H9 (cell line): ENCODE data around the gene LY6G5C. TPM values are rescaled to one million over a fixed set of nuclear protein-coding genes. Genes with fewer than 3 reads are reported as not detected.
A peak's percentile ranks its signal among the peaks of the same experiment; 100 is the strongest.

Source experiments
- DNase-seq: peaks from one replicate; pipeline ENCODE4 v3.0.0-alpha.2; 2017
- H2AFZ ChIP-seq: one replicate; pipeline ENCODE4 v1.6.1; 2013; ENCODE audit warnings: mild to moderate bottlenecking, low read length, control low read depth, moderate library complexity
- H2AK5ac ChIP-seq: 2 replicates; pipeline ENCODE4 v1.6.1; 2013; ENCODE audit warnings: low read length, control low read depth, mixed read lengths; ENCODE audit not compliant: insufficient read length
- H2BK120ac ChIP-seq: one replicate; pipeline ENCODE4 v1.6.1; 2013; ENCODE audit warnings: low read depth, mild to moderate bottlenecking, low read length, control low read depth, inconsistent platforms; ENCODE audit not compliant: poor library complexity, severe bottlenecking
- H2BK12ac ChIP-seq: 2 replicates; pipeline ENCODE4 v1.6.1; 2013; ENCODE audit warnings: low read length, control low read depth, mixed read lengths, low read depth; ENCODE audit not compliant: insufficient read length
- H2BK15ac ChIP-seq: 2 replicates; pipeline ENCODE4 v1.6.1; 2013; ENCODE audit warnings: low read depth, low read length, control low read depth
- H2BK20ac ChIP-seq: one replicate; pipeline ENCODE4 v1.6.1; 2013; ENCODE audit warnings: low read depth, mild to moderate bottlenecking, low read length, control low read depth, inconsistent platforms; ENCODE audit not compliant: poor library complexity, severe bottlenecking
- H2BK5ac ChIP-seq: 2 replicates; pipeline ENCODE4 v1.6.1; 2013; ENCODE audit warnings: low read length, control low read depth, mixed read lengths; ENCODE audit not compliant: insufficient read length
- H3K14ac ChIP-seq: 2 replicates; pipeline ENCODE4 v1.6.1; 2013; ENCODE audit warnings: low read length, control low read depth; ENCODE audit not compliant: insufficient read depth
- H3K18ac ChIP-seq: 2 replicates; pipeline ENCODE4 v1.6.1; 2013; ENCODE audit warnings: low read depth, mild to moderate bottlenecking, mixed read lengths, low read length, control low read depth; ENCODE audit not compliant: insufficient read length
- H3K23ac ChIP-seq: 2 replicates; pipeline ENCODE4 v1.6.1; 2013; ENCODE audit warnings: low read length, control low read depth, mixed read lengths, low read depth; ENCODE audit not compliant: insufficient read length
- H3K23me2 ChIP-seq: 2 replicates; pipeline ENCODE4 v1.6.1; 2013; ENCODE audit warnings: low read depth, mild to moderate bottlenecking, mixed read lengths, low read length, control low read depth; ENCODE audit not compliant: insufficient read length, poor library complexity, severe bottlenecking
- H3K27ac ChIP-seq: 2 replicates; pipeline ENCODE4 v1.5.1; 2013; ENCODE audit warnings: low read length, control low read depth, mixed read lengths, low read depth; ENCODE audit not compliant: insufficient read length
- H3K27me3 ChIP-seq: 2 replicates; pipeline ENCODE4 v1.6.1; 2013; ENCODE audit warnings: low read length, control low read depth, inconsistent platforms; ENCODE audit not compliant: insufficient read depth
- H3K4ac ChIP-seq: 2 replicates; pipeline ENCODE4 v1.6.1; 2013; ENCODE audit warnings: low read depth, mild to moderate bottlenecking, control low read depth, inconsistent platforms, low read length, moderate library complexity
- H3K4me1 ChIP-seq: 2 replicates; pipeline ENCODE4 v1.6.1; 2013; ENCODE audit warnings: low read length, control low read depth, inconsistent platforms; ENCODE audit not compliant: insufficient read depth
- H3K4me2 ChIP-seq: 2 replicates; pipeline ENCODE4 v1.6.1; 2013; ENCODE audit warnings: low read length, control low read depth, mixed read lengths; ENCODE audit not compliant: insufficient read length, insufficient read depth
- H3K56ac ChIP-seq: 2 replicates; pipeline ENCODE4 v1.6.1; 2013; ENCODE audit warnings: low read depth, mild to moderate bottlenecking, mixed read lengths, low read length, control low read depth; ENCODE audit not compliant: insufficient read length
- H3K79me1 ChIP-seq: 2 replicates; pipeline ENCODE4 v1.6.1; 2013; ENCODE audit warnings: low read depth, mild to moderate bottlenecking, moderate library complexity, low read length, control low read depth, inconsistent platforms; ENCODE audit not compliant: insufficient read depth, poor library complexity, severe bottlenecking
- H3K79me2 ChIP-seq: 2 replicates; pipeline ENCODE4 v1.6.1; 2013; ENCODE audit warnings: low read length, control low read depth, inconsistent platforms; ENCODE audit not compliant: insufficient read depth
- H3K9ac ChIP-seq: 2 replicates; pipeline ENCODE4 v1.6.1; 2013; ENCODE audit warnings: low read length, control low read depth, mixed read lengths; ENCODE audit not compliant: insufficient read length; ENCODE audit errors: extremely low read depth
- H3K9me3 ChIP-seq: one replicate; pipeline ENCODE4 v1.6.1; 2013; ENCODE audit warnings: low read depth, low read length, inconsistent platforms; ENCODE audit not compliant: control insufficient read depth
- H3T11ph ChIP-seq: one replicate; pipeline ENCODE4 v1.6.1; 2013; ENCODE audit warnings: mild to moderate bottlenecking, low read length, control low read depth, inconsistent platforms
- H4K20me1 ChIP-seq: one replicate; pipeline ENCODE4 v1.6.1; 2013; ENCODE audit not compliant: control insufficient read depth, insufficient read length, insufficient read depth
- H4K5ac ChIP-seq: 2 replicates; pipeline ENCODE4 v1.6.1; 2013; ENCODE audit warnings: low read depth, mild to moderate bottlenecking, mixed read lengths, low read length, control low read depth; ENCODE audit not compliant: insufficient read length
- H4K8ac ChIP-seq: replicated peaks from 2 replicates; pipeline ENCODE4 v1.6.1; 2013; ENCODE audit warnings: low read length, control low read depth, mixed read lengths, low read depth; ENCODE audit not compliant: insufficient read length
- H4K91ac ChIP-seq: 2 replicates; pipeline ENCODE4 v1.6.1; 2013; ENCODE audit warnings: low read depth, mild to moderate bottlenecking, moderate library complexity, mixed read lengths, low read length, control low read depth; ENCODE audit not compliant: insufficient read length
- H3K27ac Mint-ChIP-seq, 3 experiments: 2 replicates in 2 of 3; 3 replicates in 1 of 3; pipeline ENCODE4 v1.8.0; 2020 to 2021; ENCODE audit warnings: mixed read lengths in 3 of 3, mild to moderate bottlenecking in 1 of 3, moderate library complexity in 1 of 3
- H3K27me3 Mint-ChIP-seq: 2 replicates; pipeline ENCODE4 v1.8.0; 2021; ENCODE audit warnings: low read depth, mild to moderate bottlenecking, moderate library complexity, mixed read lengths
- H3K36me3 Mint-ChIP-seq, 3 experiments: 2 replicates in 2 of 3; 3 replicates in 1 of 3; pipeline ENCODE4 v1.8.0; 2020 to 2021; ENCODE audit warnings: low read depth in 3 of 3, mixed read lengths in 3 of 3; ENCODE audit not compliant: insufficient read depth in 1 of 3
- H3K4me1 Mint-ChIP-seq, 2 experiments: 2 replicates each; pipeline ENCODE4 v1.8.0; 2020; ENCODE audit warnings: mixed read lengths in 2 of 2
- H3K4me3 Mint-ChIP-seq, 2 experiments: 2 replicates in 1 of 2; 3 replicates in 1 of 2; pipeline ENCODE4 v1.8.0; 2020 to 2021; ENCODE audit warnings: mild to moderate bottlenecking in 2 of 2, mixed read lengths in 2 of 2, moderate library complexity in 1 of 2
- H3K9me3 Mint-ChIP-seq, 2 experiments: 2 replicates in 1 of 2; 3 replicates in 1 of 2; pipeline ENCODE4 v1.8.0; 2020; ENCODE audit warnings: mild to moderate bottlenecking in 2 of 2, mixed read lengths in 2 of 2, moderate library complexity in 1 of 2
- WGBS: extraction: QIAGEN DNeasy Blood & Tissue Kit; methylation state at CpG from one replicate; pipeline ENCODE4 v1.1.7; 2013; ENCODE audit warnings: missing lambda C conversion rate, low lambda C conversion rate, mixed read lengths; ENCODE audit not compliant: insufficient read length; ENCODE audit errors: extremely low coverage; 5-methylcytosine and 5-hydroxymethylcytosine counted together
- total RNA-seq: library from RNA; stranded (reverse); gene quantifications from 2 replicates; pipeline ENCODE4 v1.2.1, GENCODE V29; 2021
- TF ChIP-seq, protein P1 (sequence below): fragments of 200-600 bp; sonication (generic); conservative IDR thresholded peaks from 3 replicates; pipeline ENCODE4 v1.8.0; 2021; ENCODE audit warnings: antibody characterized with exemption, mild to moderate bottlenecking

The LY6G5C gene
- total RNA-seq, 1 experiment from 2014 or later, result 2.2 TPM

DNA sequence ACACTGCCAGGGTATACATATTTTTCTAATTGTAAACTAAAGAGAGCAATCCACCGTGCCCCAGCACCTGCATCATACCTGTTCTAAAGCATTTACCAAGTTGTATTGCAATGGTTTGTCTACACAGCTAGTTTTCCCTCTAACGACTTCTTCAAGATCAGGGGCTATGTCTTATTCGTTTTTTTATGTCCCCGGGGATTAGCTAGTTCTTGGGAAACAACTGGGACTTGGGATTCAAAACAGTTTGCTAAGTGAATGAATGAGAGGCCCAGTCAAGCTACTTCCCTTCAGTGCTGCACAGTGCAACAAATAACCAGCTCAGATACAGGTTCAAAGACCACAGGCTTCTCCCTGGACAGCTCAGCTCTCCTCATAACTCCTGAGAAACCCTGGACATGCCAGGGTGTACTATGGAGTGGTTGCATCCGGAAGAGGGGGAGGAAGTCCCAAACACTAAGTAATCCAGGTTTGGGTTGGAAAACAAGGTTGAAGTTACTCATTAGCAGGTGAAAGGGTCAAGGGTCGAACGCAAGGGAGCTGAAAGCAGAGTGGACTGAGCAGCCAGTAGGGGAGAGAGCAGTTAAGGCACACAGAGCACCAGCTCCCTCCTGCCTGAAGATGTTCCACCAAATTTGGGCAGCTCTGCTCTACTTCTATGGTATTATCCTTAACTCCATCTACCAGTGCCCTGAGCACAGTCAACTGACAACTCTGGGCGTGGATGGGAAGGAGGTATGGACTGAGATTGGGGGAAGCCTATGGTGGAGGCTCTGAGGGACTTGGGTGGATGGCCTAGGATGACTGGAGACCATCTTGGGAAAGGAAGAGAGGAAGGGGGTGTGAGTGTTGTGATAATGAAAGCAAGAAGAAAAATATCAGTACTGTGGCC lies 25.3 kb downstream of the LY6G5C start, which contains the start of gene APOM:
APOM (plus strand) TSS at position 546 of the 889 bp plus-strand sequence; CDS start at position 619, 73 bp downstream.
- no peak within 1 kb of the TSS for H3K9ac ChIP-seq

More for the DNA sequence above, 25.3 kb downstream of the LY6G5C start, which contains the start of gene APOM:
- no CpG with 5 or more reads among the region's 8 CpGs for WGBS
- H3K4me1 ChIP-seq, result no peaks in the 10 kb centered on the region
- H3K27me3 ChIP-seq, result no peaks in the 10 kb centered on the region
- TF ChIP-seq, protein P1, sequence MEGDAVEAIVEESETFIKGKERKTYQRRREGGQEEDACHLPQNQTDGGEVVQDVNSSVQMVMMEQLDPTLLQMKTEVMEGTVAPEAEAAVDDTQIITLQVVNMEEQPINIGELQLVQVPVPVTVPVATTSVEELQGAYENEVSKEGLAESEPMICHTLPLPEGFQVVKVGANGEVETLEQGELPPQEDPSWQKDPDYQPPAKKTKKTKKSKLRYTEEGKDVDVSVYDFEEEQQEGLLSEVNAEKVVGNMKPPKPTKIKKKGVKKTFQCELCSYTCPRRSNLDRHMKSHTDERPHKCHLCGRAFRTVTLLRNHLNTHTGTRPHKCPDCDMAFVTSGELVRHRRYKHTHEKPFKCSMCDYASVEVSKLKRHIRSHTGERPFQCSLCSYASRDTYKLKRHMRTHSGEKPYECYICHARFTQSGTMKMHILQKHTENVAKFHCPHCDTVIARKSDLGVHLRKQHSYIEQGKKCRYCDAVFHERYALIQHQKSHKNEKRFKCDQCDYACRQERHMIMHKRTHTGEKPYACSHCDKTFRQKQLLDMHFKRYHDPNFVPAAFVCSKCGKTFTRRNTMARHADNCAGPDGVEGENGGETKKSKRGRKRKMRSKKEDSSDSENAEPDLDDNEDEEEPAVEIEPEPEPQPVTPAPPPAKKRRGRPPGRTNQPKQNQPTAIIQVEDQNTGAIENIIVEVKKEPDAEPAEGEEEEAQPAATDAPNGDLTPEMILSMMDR, result no peak
- no peak within 1 kb of the TSS for H3K4ac ChIP-seq
- DNase-seq, result no peak
- H3K23ac ChIP-seq, result no peak within 1 kb of the TSS
- H3K27ac ChIP-seq, result no peak within 1 kb of the TSS
- no peak within 1 kb of the TSS for H2AK5ac ChIP-seq
- H3K79me1 ChIP-seq, result peaks cover 16% of the 10 kb centered on the region
- Mint-ChIP-seq H3K27ac (peak within 1 kb of the TSS in 2 of 3 experiments; percentile 2 to 38; a peak in 2 of 7 replicates), H3K9me3 (no peaks in the 10 kb centered on the region), H3K36me3 (peaks cover 6 to 28% (median 23%) of the 10 kb centered on the region in 3 experiments; a peak in 6 of 7 replicates), H3K4me1 (peaks cover 19 to 34% of the 10 kb centered on the region in 2 experiments), H3K4me3 (peak within 1 kb of the TSS in 1 of 2 experiments; percentile 44; a peak in 3 of 5 replicates), H3K27me3 (no peaks in the 10 kb centered on the region; the same call in 1 of the 2 replicates)
- no peak within 1 kb of the TSS for H4K8ac ChIP-seq
- no peak within 1 kb of the TSS for H2BK12ac ChIP-seq
- H4K20me1 ChIP-seq, result no peaks in the 10 kb centered on the region
- H3K14ac ChIP-seq, result no peak within 1 kb of the TSS
- H3K4me2 ChIP-seq, result no peak within 1 kb of the TSS
- no peak within 1 kb of the TSS for H2BK20ac ChIP-seq
- no peak within 1 kb of the TSS for H4K5ac ChIP-seq
- H3K18ac ChIP-seq, result no peak within 1 kb of the TSS
- H3K23me2 ChIP-seq, result peaks cover 18% of the 10 kb centered on the region
- H4K91ac ChIP-seq, result no peak within 1 kb of the TSS
- no peaks in the 10 kb centered on the region for H3K9me3 ChIP-seq
- H2BK120ac ChIP-seq, result no peak within 1 kb of the TSS
- peaks cover 9% of the 10 kb centered on the region; the same call in 1 of the 2 replicates for H3K79me2 ChIP-seq
- H2AFZ ChIP-seq, result no peak within 1 kb of the TSS
- no peak within 1 kb of the TSS for H3T11ph ChIP-seq
- no peak within 1 kb of the TSS for H3K56ac ChIP-seq
- H2BK5ac ChIP-seq, result no peak within 1 kb of the TSS
- H2BK15ac ChIP-seq, result no peak within 1 kb of the TSS
